NT2/D1 (cell line): Measurements from ENCODE around the gene ERAS.
A peak's percentile ranks its signal among the peaks of the same experiment; 100 is the strongest.

Experiments used
- DNase-seq: peaks from one replicate; pipeline ENCODE4 v3.0.0-alpha.2; 2011; ENCODE audit warnings: low read depth, low spot score
- H3K27me3 ChIP-seq: 2 replicates; pipeline ENCODE4 v1.6.0; 2011; ENCODE audit warnings: mild to moderate bottlenecking; ENCODE audit not compliant: insufficient read length, insufficient read depth
- H3K36me3 ChIP-seq: 2 replicates; pipeline ENCODE4 v1.6.1; 2011; ENCODE audit warnings: mild to moderate bottlenecking, low read length, mixed read lengths; ENCODE audit not compliant: insufficient read depth, insufficient read length
- H3K4me1 ChIP-seq: 2 replicates; pipeline ENCODE4 v1.5.1; 2011; ENCODE audit not compliant: insufficient read depth, insufficient read length
- H3K4me3 ChIP-seq: 2 replicates; pipeline ENCODE4 v1.5.1; 2011; ENCODE audit warnings: low read depth; ENCODE audit not compliant: insufficient read length
- H3K9ac ChIP-seq: 2 replicates; pipeline ENCODE4 v1.6.0; 2011; ENCODE audit warnings: low read depth; ENCODE audit not compliant: insufficient read length
- H3K9me3 ChIP-seq: 2 replicates; pipeline ENCODE4 v1.5.1; 2011; ENCODE audit warnings: mild to moderate bottlenecking, low read length; ENCODE audit not compliant: insufficient read depth
- SUZ12 ChIP-seq: IDR thresholded peaks from 2 replicates; pipeline ENCODE4 v1.6.1; 2011; ENCODE audit not compliant: insufficient read length, insufficient read depth; ENCODE audit errors: extremely low read depth
- YY1 ChIP-seq: IDR thresholded peaks from 2 replicates; pipeline ENCODE4 v1.6.1; 2011; ENCODE audit not compliant: insufficient read length, insufficient read depth
- ZNF274 ChIP-seq: IDR thresholded peaks from 2 replicates; pipeline ENCODE4 v1.6.1; 2011; ENCODE audit warnings: mild to moderate bottlenecking, low read depth, low read length

The ERAS gene

DNA sequence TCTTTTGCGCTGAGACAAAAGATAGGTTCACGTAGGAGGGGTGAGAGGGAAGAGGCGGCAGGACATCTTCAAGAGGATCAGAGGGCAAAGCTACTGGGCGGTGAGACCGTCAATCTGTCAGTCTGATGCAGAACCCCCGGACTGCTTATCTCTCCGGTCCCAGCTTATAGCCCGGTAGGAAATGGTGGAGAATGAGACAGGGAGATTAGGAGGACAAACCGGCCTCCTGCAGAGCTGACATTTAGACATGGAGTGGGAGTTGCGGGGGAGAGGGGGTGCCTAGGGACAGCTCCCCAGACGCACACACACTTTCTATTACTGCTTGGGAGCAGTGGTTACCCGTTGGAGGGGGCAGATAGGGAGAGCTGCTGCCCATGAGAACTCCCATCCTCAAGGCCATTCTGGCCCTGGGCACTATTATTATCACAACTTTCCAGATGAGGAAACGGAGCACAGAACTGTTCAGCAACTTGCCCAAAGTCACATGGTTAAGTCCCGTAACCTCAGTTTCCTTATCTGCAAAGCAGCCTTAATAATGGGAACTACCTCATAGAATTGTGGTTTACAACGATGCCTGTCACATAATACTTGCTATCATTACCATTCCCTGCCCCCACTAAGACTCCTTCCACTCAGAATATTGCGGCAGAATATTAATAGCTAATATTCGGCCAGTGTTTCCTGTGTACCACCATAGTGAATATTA lies 25.6 kb upstream of the ERAS start:
- DNase-seq: no peak
- no peak for TF ChIP-seq YY1
- no peak for TF ChIP-seq ZNF274
- no peak for TF ChIP-seq SUZ12
- Histone ChIP-seq H3K36me3 (peaks cover 26% of the 10 kb centered on the region), H3K9ac (peak overlapping the region; percentile 95), H3K27me3 (no peaks in the 10 kb centered on the region), H3K4me3 (peak overlapping the region; percentile 88), H3K9me3 (no peaks in the 10 kb centered on the region), H3K4me1 (peaks cover 8% of the 10 kb centered on the region)

- TF ChIP-seq SUZ12: no peak
- no peak for TF ChIP-seq ZNF274
- no peak for TF ChIP-seq YY1
- Histone ChIP-seq H3K9ac (peak within 1 kb of the TSS; percentile 95), H3K27me3 (no peaks in the 10 kb centered on the region), H3K4me1 (peaks cover 7% of the 10 kb centered on the region), H3K4me3 (peak within 1 kb of the TSS; percentile 88), H3K9me3 (no peaks in the 10 kb centered on the region), H3K36me3 (peaks cover 34% of the 10 kb centered on the region)
- peak; percentile 98 for DNase-seq
Measured at GRCh38 chrX:48801280-48802088, 24.8 kb upstream of the ERAS start, which contains the start of gene HDAC6. Gene HDAC6 (plus strand): TSS chrX:48802067. CDS start chrX:48802693, 626 bp downstream.

GRCh38 chrX:48802089-48802904 lies 24.0 kb upstream of the ERAS start:
- peaks cover 7% of the 10 kb centered on the region for H3K4me1 ChIP-seq
- no peak for TF ChIP-seq YY1
- no peak for TF ChIP-seq ZNF274
- TF ChIP-seq SUZ12: no peak

GRCh38 chrX:48802905-48803200 lies 23.5 kb upstream of the ERAS start:
- H3K9ac ChIP-seq: peak overlapping the region; percentile 79
- TF ChIP-seq ZNF274 (no peak), SUZ12 (no peak), YY1 (no peak)
- no peak for DNase-seq

More at GRCh38 chrX:48802089-48802904, 24.0 kb upstream of the ERAS start:
- Histone ChIP-seq H3K36me3 (peaks cover 40% of the 10 kb centered on the region), H3K27me3 (no peaks in the 10 kb centered on the region), H3K9ac (peak overlapping the region; percentile 86), H3K9me3 (no peaks in the 10 kb centered on the region), H3K4me3 (peak overlapping the region; percentile 73)
- peak; percentile 71 for DNase-seq

GRCh38 chrX:48806081-48806480 lies 20.2 kb upstream of the ERAS start:
- TF ChIP-seq SUZ12 (no peak), YY1 (no peak), ZNF274 (no peak)
- Histone ChIP-seq H3K9me3 (no peaks in the 10 kb centered on the region), H3K9ac (no peak overlapping the region), H3K4me3 (no peak overlapping the region), H3K36me3 (peaks cover 49% of the 10 kb centered on the region), H3K27me3 (no peaks in the 10 kb centered on the region), H3K4me1 (no peaks in the 10 kb centered on the region)
- no peak for DNase-seq

More at GRCh38 chrX:48802905-48803200, 23.5 kb upstream of the ERAS start:
- Histone ChIP-seq H3K9me3 (no peaks in the 10 kb centered on the region), H3K4me1 (peaks cover 7% of the 10 kb centered on the region), H3K4me3 (peak overlapping the region; percentile 73), H3K27me3 (no peaks in the 10 kb centered on the region), H3K36me3 (peaks cover 43% of the 10 kb centered on the region)

- Histone ChIP-seq H3K27me3 (no peaks in the 10 kb centered on the region), H3K4me1 (peaks cover 3% of the 10 kb centered on the region), H3K4me3 (no peak overlapping the region), H3K36me3 (peaks cover 43% of the 10 kb centered on the region), H3K9ac (no peak overlapping the region), H3K9me3 (no peaks in the 10 kb centered on the region)
- no peak for DNase-seq
- no peak for TF ChIP-seq ZNF274
- no peak for TF ChIP-seq SUZ12
- no peak for TF ChIP-seq YY1
Measured at GRCh38 chrX:48813644-48814043, 12.7 kb upstream of the ERAS start.
